Measurements from ENCODE around the gene ZBTB48. TPM values are rescaled to one million over a fixed set of nuclear protein-coding genes. Genes with fewer than 3 reads are reported as not detected.

Gene ZBTB48
- total RNA-seq, 2 donors from 2014 or later: 41.3 to 51.0 TPM

DNA sequence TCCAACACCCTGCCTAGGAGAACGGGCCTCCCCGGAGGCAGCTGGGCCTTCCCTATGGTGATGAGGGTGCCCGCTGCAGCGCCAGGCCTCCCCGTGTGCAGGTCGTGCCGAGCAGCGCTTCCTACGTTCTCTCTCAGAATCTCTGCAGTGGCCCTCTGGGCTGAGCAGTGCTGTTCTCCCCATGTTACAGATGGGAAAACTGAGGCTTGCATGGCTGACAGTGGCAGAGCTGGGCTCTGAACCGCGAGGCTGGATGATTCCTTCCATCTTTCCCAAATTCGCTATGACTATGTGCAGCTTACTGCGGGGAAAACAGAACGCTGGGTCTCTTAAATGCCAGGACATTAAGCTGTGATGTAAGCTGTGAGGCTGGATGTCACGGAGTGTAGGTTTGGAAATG is 14.0 kb downstream of the ZBTB48 start:
- Histone ChIP-seq H3K4me3 (no peak overlapping the region), H3K27me3 (replicated peaks; ENCODE audit: insufficient read depth) (no peaks in the 10 kb centered on the region), H3K9me3 (no peaks in the 10 kb centered on the region), H3K36me3 (peaks cover 20 to 44% of the 10 kb centered on the region in 2 donors), H3K4me1 (replicated peaks) (peaks cover 24% of the 10 kb centered on the region), H3K27ac (no peak overlapping the region)
- intact Hi-C loops (cut with DNase I): no loop called here
- DNase-seq (ENCODE audit: low spot score): no peak
- WGBS: 91% methylated on average over 15 of the region's 15 CpGs
- no peak for TF ChIP-seq CTCF (IDR thresholded peaks at IDR 0.05)
- TF ChIP-seq POLR2AphosphoS5 (IDR thresholded peaks at IDR 0.05): no peak
- no peak for TF ChIP-seq POLR2A (IDR thresholded peaks at IDR 0.05)

DNA sequence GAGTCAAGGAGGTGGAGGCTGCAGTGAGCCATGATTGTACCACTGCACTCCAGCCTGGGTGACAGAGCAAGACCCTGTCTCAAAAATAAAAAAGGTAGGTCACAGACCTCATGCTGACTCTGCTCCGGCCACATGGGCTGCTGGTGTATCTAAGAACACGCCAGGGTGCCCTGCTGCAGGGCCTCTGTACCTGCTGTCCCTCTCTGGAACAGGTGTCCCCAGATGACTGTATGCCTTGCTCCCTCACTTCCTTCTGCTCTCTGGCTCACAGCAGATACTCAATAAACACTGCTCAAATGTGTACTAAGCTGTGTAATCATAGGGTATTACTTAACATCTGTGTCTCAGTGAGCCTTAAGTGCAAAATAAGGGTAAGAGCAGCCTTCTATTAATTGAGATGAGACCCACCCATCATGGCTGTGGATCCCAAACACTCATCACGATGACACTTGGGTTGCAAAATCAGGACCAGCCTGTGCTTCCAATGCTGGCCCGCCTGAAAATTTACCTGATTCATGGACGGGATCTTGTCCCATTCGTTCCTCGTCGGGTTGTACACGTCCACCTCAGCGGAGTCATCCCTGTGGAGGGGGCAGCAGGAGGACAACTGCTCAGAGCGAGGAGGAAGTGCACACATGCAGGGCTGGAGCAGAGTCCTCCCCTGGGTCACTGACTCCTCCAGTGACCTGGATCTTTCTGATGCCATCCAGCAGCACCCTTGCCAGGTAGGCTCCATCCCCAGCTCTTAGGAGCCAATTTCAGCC is 15.4 kb downstream of the ZBTB48 start:
- no peak for DNase-seq (ENCODE audit: low spot score)
- Histone ChIP-seq H3K4me1 (replicated peaks) (peaks cover 30% of the 10 kb centered on the region), H3K9me3 (no peaks in the 10 kb centered on the region), H3K27me3 (replicated peaks; ENCODE audit: insufficient read depth) (no peaks in the 10 kb centered on the region), H3K36me3 (peaks cover 17 to 40% of the 10 kb centered on the region in 2 donors), H3K27ac (no peak overlapping the region), H3K4me3 (no peak overlapping the region)
- TF ChIP-seq POLR2A (IDR thresholded peaks at IDR 0.05) (no peak), POLR2AphosphoS5 (IDR thresholded peaks at IDR 0.05) (peak; percentile 34)
- 82% methylated on average over 11 of the region's 11 CpGs for WGBS
- intact Hi-C loops (cut with DNase I): no loop called here

DNA sequence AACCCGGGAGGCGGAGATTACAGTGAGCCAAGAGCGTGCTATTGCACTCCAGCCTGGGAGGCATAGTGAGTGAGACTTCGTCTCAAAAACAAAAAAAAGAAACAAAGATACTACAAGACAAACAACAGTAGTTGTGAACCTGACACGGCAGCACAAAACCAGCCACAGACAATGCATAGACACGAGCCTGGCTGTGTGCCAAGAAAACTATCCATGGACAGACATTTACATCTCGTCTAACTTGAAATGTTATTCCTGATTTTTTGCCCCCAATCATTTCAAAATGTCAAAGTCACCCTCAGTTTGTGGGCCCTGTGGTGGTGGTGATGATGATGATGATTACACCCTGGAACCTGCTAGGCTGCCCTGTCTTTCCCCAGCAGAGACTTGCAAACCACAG is 16.6 kb downstream of the ZBTB48 start:
- TF ChIP-seq CTCF (IDR thresholded peaks at IDR 0.05) (no peak), POLR2A (IDR thresholded peaks at IDR 0.05) (no peak), POLR2AphosphoS5 (IDR thresholded peaks at IDR 0.05) (no peak)
- no peaks in the 10 kb centered on the region for H3K9me3 ChIP-seq
- H3K27ac ChIP-seq: no peak overlapping the region
- WGBS: 48% methylated on average over 7 of the region's 7 CpGs
- H3K4me1 ChIP-seq (replicated peaks): peaks cover 30% of the 10 kb centered on the region
- peaks cover 16 to 40% of the 10 kb centered on the region in 2 donors for H3K36me3 ChIP-seq
- H3K27me3 ChIP-seq (replicated peaks; ENCODE audit: insufficient read depth): no peaks in the 10 kb centered on the region
- no peak for DNase-seq (ENCODE audit: low spot score)
- intact Hi-C loops (cut with DNase I): no loop called here
- H3K4me3 ChIP-seq: no peak overlapping the region

GRCh38 chr1:6596886-6597776 is 17.3 kb downstream of the ZBTB48 start:
- intact Hi-C loops (cut with DNase I): no loop called here
- Histone ChIP-seq H3K9me3 (no peaks in the 10 kb centered on the region), H3K27me3 (replicated peaks; ENCODE audit: insufficient read depth) (no peaks in the 10 kb centered on the region), H3K4me1 (replicated peaks) (peaks cover 30% of the 10 kb centered on the region), H3K36me3 (peaks cover 16 to 40% of the 10 kb centered on the region in 2 donors), H3K27ac (peak overlapping the region in 1 of 2 donors; percentile 4), H3K4me3 (no peak overlapping the region)
- WGBS: 75% methylated on average over 15 of the region's 15 CpGs
- TF ChIP-seq POLR2AphosphoS5 (IDR thresholded peaks at IDR 0.05) (no peak), POLR2A (IDR thresholded peaks at IDR 0.05) (no peak), CTCF (IDR thresholded peaks at IDR 0.05) (no peak)
- no peak for DNase-seq (ENCODE audit: low spot score)

DNA sequence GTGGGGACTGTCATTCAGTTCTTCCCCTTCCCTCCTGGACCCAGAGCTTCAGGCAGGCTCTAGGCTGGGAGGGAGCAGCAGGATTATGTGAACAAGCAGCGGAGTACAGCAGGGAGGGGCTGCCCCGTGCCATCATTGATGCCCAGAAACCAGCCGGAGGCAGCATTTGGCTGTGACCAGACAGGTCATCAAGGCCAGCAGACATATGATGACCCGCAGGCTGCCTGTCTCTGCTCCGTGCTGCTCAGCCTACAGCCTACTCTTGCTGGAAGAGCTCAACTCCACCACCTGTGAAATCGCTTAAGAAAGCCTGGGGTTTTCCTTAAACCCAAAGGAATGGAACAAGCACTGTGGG is 18.0 kb downstream of the ZBTB48 start:
- TF ChIP-seq POLR2AphosphoS5 (IDR thresholded peaks at IDR 0.05) (no peak), CTCF (IDR thresholded peaks at IDR 0.05) (no peak), POLR2A (IDR thresholded peaks at IDR 0.05) (no peak)
- H3K4me3 ChIP-seq: no peak overlapping the region
- H3K27me3 ChIP-seq (replicated peaks; ENCODE audit: insufficient read depth): no peaks in the 10 kb centered on the region
- 88% methylated on average over 6 of the region's 6 CpGs for WGBS
- peaks cover 30% of the 10 kb centered on the region for H3K4me1 ChIP-seq (replicated peaks)
- no peaks in the 10 kb centered on the region for H3K9me3 ChIP-seq
- H3K36me3 ChIP-seq: peaks cover 16 to 35% of the 10 kb centered on the region in 2 donors
- no peak for DNase-seq (ENCODE audit: low spot score)
- intact Hi-C loops (cut with DNase I): no loop called here
- peak overlapping the region; percentile 4 to 9 for H3K27ac ChIP-seq

All from prostate gland (tissue), 2 donors.